HG03521 (cell line): ENCODE results near the gene AGMO.
"Not testable (repeated sequence)": the region's sequence is repeated elsewhere in the genome, so short reads cannot be mapped to it uniquely, and the experiment has no call there.

ENCODE experiments used
- ATAC-seq: cut with Tn5 transposase; IDR thresholded peaks from one replicate; pipeline ENCODE4 v1.9.1; 2021; ENCODE audit warnings: mild to moderate bottlenecking, moderate library complexity; ENCODE audit not compliant: unreplicated experiment

AGMO gene

DNA sequence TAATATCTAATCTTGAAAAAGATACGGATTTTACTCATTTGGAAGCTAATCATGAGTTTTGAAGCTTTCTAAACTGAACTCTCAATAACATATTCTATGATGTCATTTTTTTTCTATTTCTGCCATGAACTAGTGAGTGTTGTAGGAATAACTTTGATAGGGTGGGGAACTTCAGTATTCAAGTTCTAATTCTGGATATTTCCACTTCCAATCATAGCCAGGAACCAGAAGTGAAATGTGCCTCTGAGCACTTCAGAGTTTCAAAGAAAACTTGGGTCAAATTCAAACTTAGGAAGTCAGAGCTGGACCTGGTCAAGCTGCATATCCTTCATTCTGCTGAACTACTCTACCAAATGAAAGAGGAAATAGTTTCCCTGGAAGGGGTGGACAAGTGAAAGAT lies 847 bp downstream of the AGMO start:
- ATAC-seq, result no peak

- no peak for ATAC-seq
These were observed 2.3 kb downstream of the AGMO start for GRCh38 chr7:15559416-15559928.

DNA sequence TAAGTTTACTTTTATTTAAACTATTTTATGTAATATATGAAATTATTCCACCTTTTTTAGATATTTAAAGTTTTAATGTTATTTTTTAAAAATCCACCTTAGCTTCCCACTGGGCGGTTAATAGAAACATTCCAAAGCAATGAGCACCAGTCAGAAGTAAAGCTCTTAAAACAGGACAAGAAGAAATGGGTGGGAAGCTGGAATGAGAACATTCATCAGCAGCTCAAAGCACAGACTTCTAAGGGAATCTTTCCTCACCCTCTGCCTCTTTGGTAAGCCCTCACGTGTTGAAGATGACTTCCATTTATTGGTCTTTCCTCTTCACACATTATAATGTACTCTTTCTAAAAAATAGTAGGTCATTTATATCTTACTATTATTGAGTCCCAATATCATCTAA lies 3.1 kb downstream of the AGMO start:
- ATAC-seq, result no peak

- ATAC-seq, result no peak
These were observed 4.1 kb downstream of the AGMO start for GRCh38 chr7:15557686-15558085.

DNA sequence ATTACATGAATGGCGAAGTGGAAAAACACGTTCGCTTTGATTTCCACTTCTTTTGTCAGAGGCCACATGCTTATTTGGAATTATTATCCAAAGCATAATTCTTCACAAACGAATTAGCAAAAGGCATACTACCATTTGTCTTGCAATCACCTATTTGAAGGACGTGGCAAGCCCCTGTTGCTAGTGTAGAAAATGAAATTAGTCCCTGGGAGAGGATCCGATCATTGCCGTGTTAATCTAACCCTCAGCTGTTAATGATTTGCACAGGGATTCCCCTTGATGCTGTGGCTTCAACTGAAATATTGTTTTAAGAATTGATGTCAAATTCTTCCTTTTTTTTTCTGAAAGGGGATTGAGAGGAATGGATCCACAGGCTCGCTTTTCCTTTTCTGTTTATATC lies 4.6 kb downstream of the AGMO start:
- ATAC-seq, result no peak

DNA sequence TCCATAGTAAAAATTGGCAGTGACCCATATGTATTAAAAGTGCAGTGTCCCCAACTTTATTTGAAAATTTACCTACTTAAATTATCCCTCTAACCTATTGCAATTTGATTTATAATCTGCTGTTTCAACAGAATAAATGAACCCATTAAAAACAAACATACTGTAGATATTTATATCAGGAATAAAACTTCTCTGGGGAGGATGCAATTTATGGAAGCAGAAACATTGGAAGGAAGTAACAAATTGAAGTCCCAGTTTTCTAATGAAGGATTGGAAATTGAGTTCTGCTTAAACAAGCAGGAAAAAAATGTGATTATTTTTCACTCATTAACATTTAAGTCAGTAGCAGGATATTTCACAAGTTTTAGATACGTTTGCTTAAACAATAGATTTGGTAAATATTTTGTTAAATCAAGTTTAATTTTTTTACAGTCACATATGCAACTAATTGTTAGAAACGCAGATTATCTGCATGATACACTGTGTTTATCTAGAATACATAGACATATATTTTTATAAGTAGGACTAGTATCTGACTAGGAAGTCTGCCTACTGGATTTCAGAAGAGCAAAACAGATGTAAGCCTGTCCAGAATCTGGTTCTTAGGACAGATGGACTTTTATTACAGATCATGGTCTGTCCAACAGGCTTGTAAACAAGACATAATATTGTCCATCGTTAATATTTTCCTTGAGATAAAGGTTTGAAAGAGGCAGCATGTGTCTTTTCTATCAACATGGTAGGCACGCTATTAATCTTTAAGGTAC lies 5.3 kb downstream of the AGMO start:
- no peak for ATAC-seq

- no peak for ATAC-seq
These were observed 6.4 kb downstream of the AGMO start for GRCh38 chr7:15555381-15555859.

DNA sequence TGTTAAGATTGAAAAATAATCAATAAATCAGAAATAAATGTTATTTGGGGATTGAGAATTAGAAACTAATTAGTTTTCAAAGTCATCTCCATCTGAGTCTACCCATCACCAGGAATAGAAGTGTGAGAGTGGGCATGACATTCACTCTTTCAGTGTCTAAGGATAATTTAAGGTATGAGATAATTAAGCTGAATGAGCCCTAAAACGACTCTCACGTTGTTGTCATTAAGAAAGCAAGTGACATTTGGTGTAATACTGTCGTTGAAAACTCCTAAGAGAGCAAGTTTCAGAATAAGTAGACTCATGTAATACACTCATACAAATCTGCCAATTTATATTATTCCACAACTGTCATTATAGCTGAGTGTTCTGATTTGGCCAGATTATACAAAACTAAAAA lies 7.1 kb downstream of the AGMO start:
- ATAC-seq, result no peak

DNA sequence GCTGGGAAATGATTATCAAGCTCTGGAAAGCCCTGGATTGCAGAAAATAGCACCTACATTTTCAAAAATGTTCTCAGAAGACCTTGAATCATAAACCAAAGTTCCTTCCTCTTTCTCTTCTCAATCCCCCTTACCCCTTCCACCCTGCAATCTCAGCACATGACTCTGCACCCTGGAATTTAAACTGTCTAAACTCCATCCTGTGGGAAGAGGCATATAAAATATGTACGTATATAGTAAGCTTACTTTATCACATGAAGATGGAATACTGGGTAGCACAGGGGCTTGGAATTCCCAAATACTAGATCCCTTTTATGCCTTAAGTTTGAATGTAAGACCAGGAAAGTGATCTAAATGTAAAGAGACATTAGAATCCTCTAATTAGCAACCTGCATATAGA lies 7.7 kb downstream of the AGMO start:
- ATAC-seq, result no peak

- not testable (repeated sequence) for ATAC-seq
These were observed 14.5 kb downstream of the AGMO start for GRCh38 chr7:15547320-15547719.

GRCh38 chr7:15546272-15546792 lies 15.5 kb downstream of the AGMO start:
- no peak for ATAC-seq

DNA sequence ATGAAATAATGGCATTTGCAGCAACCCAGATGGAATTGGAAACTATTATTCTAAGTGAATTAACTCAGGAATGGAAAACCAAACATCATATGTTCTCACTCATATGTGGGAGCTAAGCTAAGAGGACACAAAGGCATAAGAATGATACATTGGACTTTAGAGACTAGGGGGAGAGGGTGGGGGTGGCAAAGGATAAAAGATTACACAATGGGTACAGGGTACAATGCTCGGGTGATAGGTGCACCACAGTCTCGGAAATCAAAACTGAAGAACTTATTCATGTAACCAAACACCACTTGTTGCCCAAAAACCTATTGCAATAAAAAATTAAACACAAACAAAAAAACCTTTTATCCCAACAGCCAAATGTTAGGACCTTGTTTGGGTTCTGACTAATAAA lies 17.8 kb downstream of the AGMO start:
- ATAC-seq, result no peak

DNA sequence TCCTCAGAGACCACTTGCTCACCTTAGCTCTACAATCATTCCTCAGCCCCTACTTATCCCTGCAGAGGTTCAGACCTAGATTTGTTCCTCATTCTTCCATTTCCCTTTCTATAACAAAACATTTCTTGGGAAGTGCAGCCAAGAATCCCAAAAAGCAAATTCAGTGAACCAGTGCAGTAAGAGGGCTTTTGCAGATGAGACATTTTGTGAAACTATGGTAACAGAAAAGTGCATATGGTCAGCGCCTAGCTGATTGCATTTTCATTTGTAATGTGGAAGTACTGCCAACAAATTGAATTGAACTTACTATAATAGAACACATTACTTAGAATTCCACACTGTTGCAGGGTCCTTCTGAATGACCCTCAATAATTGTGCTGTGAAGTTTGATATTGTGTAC lies 18.6 kb downstream of the AGMO start:
- ATAC-seq, result no peak

DNA sequence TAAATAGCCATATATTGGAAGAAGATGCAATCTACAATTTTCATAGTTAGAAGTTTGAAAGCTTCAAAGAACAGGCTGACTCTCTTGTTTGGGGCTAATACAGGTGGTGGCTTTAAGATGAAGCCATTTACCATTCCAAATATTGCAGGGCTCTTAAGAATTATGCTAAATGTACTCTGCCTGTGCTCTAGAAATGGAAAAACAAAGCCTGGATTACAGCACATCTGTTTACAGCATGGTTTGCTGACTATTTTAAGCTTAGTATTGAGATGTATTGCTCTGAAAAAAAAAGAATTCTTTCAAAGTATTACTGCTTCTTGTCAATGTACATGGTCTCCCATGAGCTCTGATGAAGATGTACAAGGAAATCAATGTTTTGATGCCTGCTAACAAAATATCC lies 34.2 kb downstream of the AGMO start:
- no peak for ATAC-seq

DNA sequence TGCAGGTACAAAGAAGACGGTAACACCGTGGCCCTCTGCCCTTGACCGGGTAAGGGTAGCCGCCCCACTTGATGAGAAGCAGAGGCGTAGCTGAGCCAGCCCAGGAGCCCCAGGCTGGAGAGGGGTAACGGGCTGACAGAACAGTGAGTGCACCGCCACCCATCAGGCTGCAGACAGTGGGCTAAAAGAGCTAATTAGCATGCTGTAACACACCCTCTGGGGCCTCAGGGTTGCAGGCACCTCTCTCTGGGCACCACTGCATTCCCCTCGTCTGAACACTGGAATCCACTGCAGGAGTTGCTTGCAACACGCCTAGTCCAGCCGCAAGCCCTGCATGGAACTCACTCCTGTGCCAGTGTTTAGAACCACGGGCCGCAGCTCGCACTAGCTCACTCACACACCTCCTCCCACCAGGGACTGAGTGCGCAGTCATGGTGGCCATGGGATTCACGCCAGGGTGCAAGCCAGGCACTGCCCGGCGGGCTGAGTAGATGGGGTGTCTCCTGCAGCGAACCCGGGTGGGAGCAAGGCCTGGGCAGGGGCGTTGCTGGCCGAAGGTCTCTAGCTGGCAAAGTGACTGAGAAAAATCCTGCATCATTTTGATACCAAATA lies 36.1 kb downstream of the AGMO start:
- no peak for ATAC-seq

GRCh38 chr7:15524077-15524476 lies 37.7 kb downstream of the AGMO start:
- ATAC-seq, result no peak

DNA sequence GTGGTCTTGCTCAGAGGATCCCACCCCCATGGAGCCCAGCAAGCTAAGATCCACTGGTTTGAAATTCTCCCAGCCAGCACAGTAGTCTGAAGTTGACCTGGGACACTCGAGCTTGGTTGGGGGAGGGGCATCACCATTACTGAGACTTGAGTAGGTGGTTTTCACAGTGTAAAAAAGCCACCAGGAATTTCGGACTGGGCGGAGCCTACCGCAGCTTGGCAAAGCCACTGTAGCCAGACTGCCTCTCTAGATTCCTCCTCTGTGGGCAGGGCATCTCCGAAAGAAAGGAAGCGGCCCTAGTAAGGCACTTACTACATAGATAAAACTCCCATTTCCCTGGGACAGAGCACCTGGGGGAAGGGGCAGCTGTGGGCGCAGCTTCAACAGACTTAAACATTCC lies 44.0 kb downstream of the AGMO start:
- ATAC-seq, result not testable (repeated sequence)

DNA sequence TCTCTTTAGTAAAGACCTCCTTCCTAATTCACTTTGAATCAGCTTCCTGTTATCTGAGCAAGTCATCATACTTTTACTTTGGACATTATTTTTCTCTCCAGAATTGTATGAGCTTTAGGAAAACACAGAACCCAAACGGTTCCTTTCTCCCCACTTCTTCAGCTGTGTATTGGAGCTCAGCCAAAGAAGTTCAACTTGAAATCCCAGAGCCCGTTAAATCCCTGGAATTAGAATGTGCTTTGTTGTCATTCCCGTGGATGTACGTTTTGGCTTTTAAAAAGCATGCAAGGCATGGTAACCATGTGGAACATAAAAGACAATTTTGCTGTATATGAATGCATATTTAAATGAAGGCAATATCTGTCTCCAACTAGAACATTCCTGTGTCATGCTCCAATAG lies 46.6 kb downstream of the AGMO start:
- ATAC-seq, result no peak

DNA sequence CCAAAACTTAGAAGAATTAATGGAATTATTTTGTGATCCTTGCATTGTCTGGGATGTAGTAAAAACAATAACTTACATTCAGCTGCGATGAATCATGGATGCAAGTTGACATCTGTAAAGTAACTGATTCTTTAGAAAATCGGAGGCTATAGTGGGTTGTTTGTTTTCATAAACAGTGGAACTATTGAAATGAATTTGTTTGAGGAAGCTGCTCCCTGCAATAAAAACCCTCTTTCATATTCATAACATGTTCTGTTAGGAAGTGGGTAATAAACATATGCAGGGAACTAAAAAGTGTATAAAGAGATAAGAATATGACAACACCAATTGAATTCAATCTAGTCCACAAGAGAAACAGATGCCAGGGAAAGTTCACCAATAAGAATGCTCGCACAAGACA lies 53.6 kb downstream of the AGMO start:
- no peak for ATAC-seq

- no peak for ATAC-seq
These were observed 54.1 kb downstream of the AGMO start for GRCh38 chr7:15507708-15508107.

GRCh38 chr7:15507171-15507570 lies 54.6 kb downstream of the AGMO start:
- no peak for ATAC-seq

GRCh38 chr7:15505761-15506160 lies 56.1 kb downstream of the AGMO start:
- no peak for ATAC-seq
